ENCODE measurements around the gene VAV3. TPM values are rescaled to one million over a fixed set of nuclear protein-coding genes. Genes with fewer than 3 reads are reported as not detected.

The VAV3 gene
- total and polyA plus RNA-seq, 4 experiments from 2014 or later, result 0.43 to 2.9 (median 1.8) TPM

GRCh38 chr1:107990606-107991005, 25.6 kb upstream of the VAV3 start:
- Histone ChIP-seq H3K27me3 (ENCODE audit: insufficient read depth, low read length) (no peaks in the 10 kb centered on the region), H3K4me3 (ENCODE audit: low read length in 2 of 2) (no peak overlapping the region), H3K9me3 (ENCODE audit: control insufficient read depth in 1 of 2, low read length in 2 of 2) (no peaks in the 10 kb centered on the region), H3K36me3 (ENCODE audit: insufficient read depth, low read length) (no peaks in the 10 kb centered on the region), H3K27ac (ENCODE audit: low read depth, low read length) (no peak overlapping the region), H3K4me1 (ENCODE audit: insufficient read depth, low read length) (no peaks in the 10 kb centered on the region)
- CTCF ChIA-PET (ENCODE audit: partially characterized antibody), result no interaction called here
- POLR2A ChIA-PET (ENCODE audit: partially characterized antibody), result no interaction called here
- intact Hi-C loops (cut with micrococcal nuclease), result no loop called here
- Mint-ChIP-seq H3K27ac (no peak overlapping the region), H3K9me3 (no peaks in the 10 kb centered on the region), H3K36me3 (no peaks in the 10 kb centered on the region), H3K4me1 (no peaks in the 10 kb centered on the region), H3K4me3 (no peak overlapping the region), H3K27me3 (no peaks in the 10 kb centered on the region)
- no peak for DNase-seq

GRCh38 chr1:107981277-107981676, 16.3 kb upstream of the VAV3 start:
- Mint-ChIP-seq H3K9me3 (no peaks in the 10 kb centered on the region), H3K36me3 (no peaks in the 10 kb centered on the region), H3K27ac (no peak overlapping the region), H3K4me1 (no peaks in the 10 kb centered on the region), H3K27me3 (peaks cover 6 to 7% of the 10 kb centered on the region in 2 donors), H3K4me3 (no peak overlapping the region)
- H3K4me1 ChIP-seq (ENCODE audit: insufficient read depth, low read length), result no peaks in the 10 kb centered on the region
- CTCF ChIA-PET (ENCODE audit: partially characterized antibody), result interaction anchor here (1.1 kb wide), 1 partner anchor 144 kb away, joined by 3 read pairs; no protein-coding TSS in a partner anchor
- POLR2A ChIA-PET (ENCODE audit: partially characterized antibody), result no interaction called here
- no peak overlapping the region for H3K27ac ChIP-seq (ENCODE audit: low read depth, low read length)
- no peaks in the 10 kb centered on the region for H3K36me3 ChIP-seq (ENCODE audit: insufficient read depth, low read length)
- H3K4me3 ChIP-seq (ENCODE audit: low read length in 2 of 2), result no peak overlapping the region
- intact Hi-C loops (cut with micrococcal nuclease), result no loop called here
- no peak for DNase-seq
- H3K9me3 ChIP-seq (ENCODE audit: control insufficient read depth in 1 of 2, low read length in 2 of 2), result no peaks in the 10 kb centered on the region
- H3K27me3 ChIP-seq (ENCODE audit: insufficient read depth, low read length), result no peaks in the 10 kb centered on the region

- H3K36me3 Mint-ChIP-seq, result no peaks in the 10 kb centered on the region
- intact Hi-C loops (cut with micrococcal nuclease), result no loop called here
- ChIA-PET CTCF (ENCODE audit: partially characterized antibody) (no interaction called here), POLR2A (ENCODE audit: partially characterized antibody) (no interaction called here)
- no peaks in the 10 kb centered on the region for H3K9me3 ChIP-seq (ENCODE audit: control insufficient read depth in 1 of 2, low read length in 2 of 2)
- no peaks in the 10 kb centered on the region for H3K27me3 ChIP-seq (ENCODE audit: insufficient read depth, low read length)
- no peak overlapping the region for H3K4me3 ChIP-seq (ENCODE audit: low read length in 2 of 2)
- H3K36me3 ChIP-seq (ENCODE audit: insufficient read depth, low read length), result no peaks in the 10 kb centered on the region
- no peak overlapping the region for H3K4me3 Mint-ChIP-seq
- DNase-seq, result no peak
- no peak overlapping the region for H3K27ac Mint-ChIP-seq
- no peak overlapping the region for H3K27ac ChIP-seq (ENCODE audit: low read depth, low read length)
- no peaks in the 10 kb centered on the region for H3K9me3 Mint-ChIP-seq
- peaks cover 6 to 7% of the 10 kb centered on the region in 2 donors for H3K27me3 Mint-ChIP-seq
- H3K4me1 Mint-ChIP-seq, result no peaks in the 10 kb centered on the region
- no peaks in the 10 kb centered on the region for H3K4me1 ChIP-seq (ENCODE audit: insufficient read depth, low read length)
These were observed 14.9 kb upstream of the VAV3 start for GRCh38 chr1:107979926-107980325.

GRCh38 chr1:107979088-107979487, 14.1 kb upstream of the VAV3 start:
- H3K4me3 Mint-ChIP-seq, result no peak overlapping the region
- no peaks in the 10 kb centered on the region for H3K4me1 Mint-ChIP-seq
- peaks cover 4 to 7% of the 10 kb centered on the region in 2 donors for H3K27me3 Mint-ChIP-seq
- Histone ChIP-seq H3K4me1 (ENCODE audit: insufficient read depth, low read length) (no peaks in the 10 kb centered on the region), H3K9me3 (ENCODE audit: control insufficient read depth in 1 of 2, low read length in 2 of 2) (no peaks in the 10 kb centered on the region), H3K27me3 (ENCODE audit: insufficient read depth, low read length) (no peaks in the 10 kb centered on the region), H3K36me3 (ENCODE audit: insufficient read depth, low read length) (no peaks in the 10 kb centered on the region), H3K4me3 (ENCODE audit: low read length in 2 of 2) (no peak overlapping the region), H3K27ac (ENCODE audit: low read depth, low read length) (no peak overlapping the region)
- ChIA-PET POLR2A (ENCODE audit: partially characterized antibody) (no interaction called here), CTCF (ENCODE audit: partially characterized antibody) (no interaction called here)
- no peaks in the 10 kb centered on the region for H3K9me3 Mint-ChIP-seq
- no peaks in the 10 kb centered on the region for H3K36me3 Mint-ChIP-seq
- intact Hi-C loops (cut with micrococcal nuclease), result no loop called here
- no peak for DNase-seq
- no peak overlapping the region for H3K27ac Mint-ChIP-seq

- CTCF ChIA-PET (ENCODE audit: partially characterized antibody), result no interaction called here
- Mint-ChIP-seq H3K27me3 (peaks cover 2 to 3% of the 10 kb centered on the region in 2 donors), H3K4me3 (no peak overlapping the region), H3K9me3 (no peaks in the 10 kb centered on the region), H3K36me3 (no peaks in the 10 kb centered on the region), H3K4me1 (no peaks in the 10 kb centered on the region), H3K27ac (no peak overlapping the region)
- intact Hi-C loops (cut with micrococcal nuclease), result no loop called here
- H3K27ac ChIP-seq (ENCODE audit: low read depth, low read length), result no peak overlapping the region
- no peak for DNase-seq
- POLR2A ChIA-PET (ENCODE audit: partially characterized antibody), result no interaction called here
- H3K9me3 ChIP-seq (ENCODE audit: control insufficient read depth in 1 of 2, low read length in 2 of 2), result no peaks in the 10 kb centered on the region
- no peak overlapping the region for H3K4me3 ChIP-seq (ENCODE audit: low read length in 2 of 2)
- no peaks in the 10 kb centered on the region for H3K27me3 ChIP-seq (ENCODE audit: insufficient read depth, low read length)
- no peaks in the 10 kb centered on the region for H3K36me3 ChIP-seq (ENCODE audit: insufficient read depth, low read length)
- H3K4me1 ChIP-seq (ENCODE audit: insufficient read depth, low read length), result no peaks in the 10 kb centered on the region
These were observed 11.9 kb upstream of the VAV3 start for GRCh38 chr1:107976836-107977235.

GRCh38 chr1:107976431-107976830, 11.5 kb upstream of the VAV3 start:
- no peaks in the 10 kb centered on the region for H3K36me3 Mint-ChIP-seq
- Histone ChIP-seq H3K4me1 (ENCODE audit: insufficient read depth, low read length) (no peaks in the 10 kb centered on the region), H3K4me3 (ENCODE audit: low read length in 2 of 2) (no peak overlapping the region), H3K36me3 (ENCODE audit: insufficient read depth, low read length) (no peaks in the 10 kb centered on the region), H3K9me3 (ENCODE audit: control insufficient read depth in 1 of 2, low read length in 2 of 2) (no peaks in the 10 kb centered on the region), H3K27ac (ENCODE audit: low read depth, low read length) (no peak overlapping the region), H3K27me3 (ENCODE audit: insufficient read depth, low read length) (no peaks in the 10 kb centered on the region)
- DNase-seq, result no peak
- no peaks in the 10 kb centered on the region for H3K9me3 Mint-ChIP-seq
- ChIA-PET CTCF (ENCODE audit: partially characterized antibody) (interaction anchor here (1.7 kb wide), 1 partner anchor 8 kb away, joined by 3 read pairs; no protein-coding TSS in a partner anchor), POLR2A (ENCODE audit: partially characterized antibody) (no interaction called here)
- no peaks in the 10 kb centered on the region for H3K4me1 Mint-ChIP-seq
- H3K4me3 Mint-ChIP-seq, result no peak overlapping the region
- H3K27me3 Mint-ChIP-seq, result peaks cover 0 to 3% of the 10 kb centered on the region in 2 donors
- peak overlapping the region in 1 of 7 donors; percentile 20 for H3K27ac Mint-ChIP-seq
- intact Hi-C loops (cut with micrococcal nuclease), result no loop called here

- Mint-ChIP-seq H3K9me3 (no peaks in the 10 kb centered on the region), H3K27me3 (peaks cover 0 to 3% of the 10 kb centered on the region in 2 donors), H3K4me3 (no peak overlapping the region), H3K27ac (no peak overlapping the region), H3K4me1 (no peaks in the 10 kb centered on the region), H3K36me3 (no peaks in the 10 kb centered on the region)
- Histone ChIP-seq H3K4me1 (ENCODE audit: insufficient read depth, low read length) (no peaks in the 10 kb centered on the region), H3K27me3 (ENCODE audit: insufficient read depth, low read length) (no peaks in the 10 kb centered on the region), H3K27ac (ENCODE audit: low read depth, low read length) (no peak overlapping the region), H3K4me3 (ENCODE audit: low read length in 2 of 2) (no peak overlapping the region), H3K9me3 (ENCODE audit: control insufficient read depth in 1 of 2, low read length in 2 of 2) (no peaks in the 10 kb centered on the region), H3K36me3 (ENCODE audit: insufficient read depth, low read length) (no peaks in the 10 kb centered on the region)
- intact Hi-C loops (cut with micrococcal nuclease), result no loop called here
- ChIA-PET POLR2A (ENCODE audit: partially characterized antibody) (no interaction called here), CTCF (ENCODE audit: partially characterized antibody) (interaction anchor here (1.2 to 1.7 kb wide), 2 partner anchors 9 to 10 kb away, joined by 3 to 5 read pairs; partner anchors contain the start of gene VAV3)
- no peak for DNase-seq
These were observed 10.9 kb upstream of the VAV3 start for GRCh38 chr1:107975851-107976250.

GRCh38 chr1:107974090-107974489, 9.1 kb upstream of the VAV3 start:
- Histone ChIP-seq H3K27ac (ENCODE audit: low read depth, low read length) (no peak overlapping the region), H3K36me3 (ENCODE audit: insufficient read depth, low read length) (no peaks in the 10 kb centered on the region), H3K4me1 (ENCODE audit: insufficient read depth, low read length) (no peaks in the 10 kb centered on the region), H3K9me3 (ENCODE audit: control insufficient read depth in 1 of 2, low read length in 2 of 2) (no peaks in the 10 kb centered on the region), H3K27me3 (ENCODE audit: insufficient read depth, low read length) (no peaks in the 10 kb centered on the region), H3K4me3 (ENCODE audit: low read length in 2 of 2) (no peak overlapping the region)
- DNase-seq, result no peak
- Mint-ChIP-seq H3K4me1 (no peaks in the 10 kb centered on the region), H3K9me3 (no peaks in the 10 kb centered on the region), H3K36me3 (no peaks in the 10 kb centered on the region), H3K27ac (no peak overlapping the region), H3K27me3 (peaks cover 0 to 7% of the 10 kb centered on the region in 2 donors), H3K4me3 (no peak overlapping the region)
- intact Hi-C loops (cut with micrococcal nuclease), result no loop called here
- ChIA-PET CTCF (ENCODE audit: partially characterized antibody) (no interaction called here), POLR2A (ENCODE audit: partially characterized antibody) (no interaction called here)

All from CD4-positive, alpha-beta memory T cell (primary cell).